Esophagus squamous epithelium (tissue), 4 donors: Measurements from ENCODE around the gene TMEM91.

Source experiments
- POLR2A ChIP-seq, 4 donors: fragments of 450-650 bp; IDR thresholded peaks; one replicate each; pipeline ENCODE4 v1.6.1; 2017; ENCODE audit warnings: antibody characterized with exemption in 4 of 4, mild to moderate bottlenecking in 4 of 4, moderate library complexity in 3 of 4
- TF ChIP-seq, protein P1 (sequence below), 6 experiments: fragments of 450-650 bp in 4 of 6; fragments of 200-600 bp in 2 of 6; sonication (generic) in 2 of 6; IDR thresholded peaks; one replicate each; pipeline ENCODE4 v1.5.1; 2016 to 2019; ENCODE audit warnings: antibody characterized with exemption in 6 of 6, mild to moderate bottlenecking in 4 of 6, moderate library complexity in 4 of 6

DNA sequence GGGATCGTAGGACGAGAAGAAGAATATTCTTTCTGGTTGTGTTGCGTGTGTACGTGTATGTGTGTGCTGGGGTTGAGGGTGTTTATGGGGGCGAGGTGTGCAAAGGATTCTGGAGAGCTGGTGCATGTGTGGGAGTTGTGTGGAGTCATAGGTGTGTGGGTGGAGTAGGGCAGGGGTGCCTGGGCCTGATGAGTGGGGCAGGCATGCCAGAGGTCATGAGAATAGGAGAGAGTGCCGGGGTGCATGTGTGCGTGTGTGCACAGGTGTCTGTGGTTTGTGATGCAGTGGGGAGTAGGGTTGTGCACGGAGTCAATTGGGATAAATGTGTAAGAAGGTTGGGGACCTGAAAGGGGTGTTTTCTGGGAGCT lies 649 bp downstream of the TMEM91 start:
- TF ChIP-seq, protein P1, sequence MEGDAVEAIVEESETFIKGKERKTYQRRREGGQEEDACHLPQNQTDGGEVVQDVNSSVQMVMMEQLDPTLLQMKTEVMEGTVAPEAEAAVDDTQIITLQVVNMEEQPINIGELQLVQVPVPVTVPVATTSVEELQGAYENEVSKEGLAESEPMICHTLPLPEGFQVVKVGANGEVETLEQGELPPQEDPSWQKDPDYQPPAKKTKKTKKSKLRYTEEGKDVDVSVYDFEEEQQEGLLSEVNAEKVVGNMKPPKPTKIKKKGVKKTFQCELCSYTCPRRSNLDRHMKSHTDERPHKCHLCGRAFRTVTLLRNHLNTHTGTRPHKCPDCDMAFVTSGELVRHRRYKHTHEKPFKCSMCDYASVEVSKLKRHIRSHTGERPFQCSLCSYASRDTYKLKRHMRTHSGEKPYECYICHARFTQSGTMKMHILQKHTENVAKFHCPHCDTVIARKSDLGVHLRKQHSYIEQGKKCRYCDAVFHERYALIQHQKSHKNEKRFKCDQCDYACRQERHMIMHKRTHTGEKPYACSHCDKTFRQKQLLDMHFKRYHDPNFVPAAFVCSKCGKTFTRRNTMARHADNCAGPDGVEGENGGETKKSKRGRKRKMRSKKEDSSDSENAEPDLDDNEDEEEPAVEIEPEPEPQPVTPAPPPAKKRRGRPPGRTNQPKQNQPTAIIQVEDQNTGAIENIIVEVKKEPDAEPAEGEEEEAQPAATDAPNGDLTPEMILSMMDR (IDR thresholded peaks at IDR 0.05): no peak
- no peak for TF ChIP-seq POLR2A (IDR thresholded peaks at IDR 0.05)
